NCI-H460 (cell line): ENCODE measurements around the gene PDE6B. TPM values are rescaled to one million over a fixed set of nuclear protein-coding genes. Genes with fewer than 3 reads are reported as not detected.
"Not testable (repeated sequence)": the region's sequence is repeated elsewhere in the genome, so short reads cannot be mapped to it uniquely, and the experiment has no call there.

Experiments used
- DNase-seq: peaks from one replicate; pipeline ENCODE4 v3.0.0-alpha.2; 2016; ENCODE audit warnings: low read depth; ENCODE audit errors: extremely low read depth
- total RNA-seq: library from RNA; depleted of rRNA; stranded (reverse); fragments of >200 nt; shearing (Covaris generic); gene quantifications from 2 replicates; pipeline ENCODE4 v1.2.3, GENCODE V29; 2014

PDE6B gene
- total RNA-seq, 1 experiment from 2014 or later = not detected

GRCh38 chr4:634599-634985 lies 9.2 kb downstream of the PDE6B start:
- no peak for DNase-seq

- DNase-seq = not testable (repeated sequence)
Observed at GRCh38 chr4:635066-635835, 9.9 kb downstream of the PDE6B start.

- no peak for DNase-seq
Observed at GRCh38 chr4:635851-636627, 10.7 kb downstream of the PDE6B start.

GRCh38 chr4:636628-637159 lies 11.3 kb downstream of the PDE6B start:
- no peak for DNase-seq

- DNase-seq = no peak
Observed at GRCh38 chr4:637536-638280, 12.3 kb downstream of the PDE6B start.

- not testable (repeated sequence) for DNase-seq
Observed at GRCh38 chr4:642366-642765, 17.0 kb downstream of the PDE6B start.

- DNase-seq = no peak
Observed at GRCh38 chr4:646460-646859, 21.1 kb downstream of the PDE6B start.

GRCh38 chr4:647481-647880 lies 22.1 kb downstream of the PDE6B start:
- no peak for DNase-seq

- DNase-seq = no peak
Observed at GRCh38 chr4:648579-649292, 23.4 kb downstream of the PDE6B start.

- no peak for DNase-seq
Observed at GRCh38 chr4:649293-649625, 23.9 kb downstream of the PDE6B start.

- no peak for DNase-seq
Observed at GRCh38 chr4:649751-650310, 24.5 kb downstream of the PDE6B start.

- no peak for DNase-seq
Observed at GRCh38 chr4:650461-650860, 25.1 kb downstream of the PDE6B start.

GRCh38 chr4:650951-651883 lies 25.8 kb downstream of the PDE6B start:
- no peak for DNase-seq

GRCh38 chr4:651884-652642 lies 26.7 kb downstream of the PDE6B start:
- DNase-seq = no peak

GRCh38 chr4:653080-653821 lies 27.9 kb downstream of the PDE6B start:
- no peak for DNase-seq

- DNase-seq = no peak
Observed at GRCh38 chr4:653831-654502, 28.6 kb downstream of the PDE6B start.

GRCh38 chr4:654503-654845 lies 29.1 kb downstream of the PDE6B start:
- DNase-seq = no peak
